HuH-7.5 (cell line): ENCODE data around the gene LTA.

Experiments used
- DNase-seq: peaks from one replicate; pipeline ENCODE4 v3.0.0; 2011; ENCODE audit warnings: low spot score

LTA gene

GRCh38 chr6:31569861-31570536 is 2.1 kb upstream of the LTA start:
- DNase-seq: no peak

- no peak for DNase-seq
These were observed 1.4 kb downstream of the LTA start for GRCh38 chr6:31573239-31574105.

- DNase-seq: no peak
These were observed 2.3 kb downstream of the LTA start for GRCh38 chr6:31574106-31575061.

GRCh38 chr6:31575335-31575901 is 3.3 kb downstream of the LTA start, which contains the start of gene TNF:
TSS of gene TNF (plus strand) at chr6:31575565. CDS start at chr6:31575742, 177 bp downstream.
- no peak for DNase-seq

GRCh38 chr6:31575952-31576685 is 4.0 kb downstream of the LTA start:
- DNase-seq: no peak

GRCh38 chr6:31576897-31577578 is 4.9 kb downstream of the LTA start:
- DNase-seq: no peak

GRCh38 chr6:31577579-31577966 is 5.5 kb downstream of the LTA start:
- DNase-seq: no peak

- no peak for DNase-seq
These were observed 6.4 kb downstream of the LTA start for GRCh38 chr6:31578184-31579118.

- DNase-seq: no peak
These were observed 7.0 kb downstream of the LTA start for GRCh38 chr6:31579119-31579505.

GRCh38 chr6:31579546-31580437 is 7.7 kb downstream of the LTA start:
- no peak for DNase-seq

- no peak for DNase-seq
These were observed 8.3 kb downstream of the LTA start for GRCh38 chr6:31580438-31580740.

- peak; percentile 75 for DNase-seq
These were observed 8.8 kb downstream of the LTA start for GRCh38 chr6:31580807-31581433.

- DNase-seq: no peak
These were observed 9.5 kb downstream of the LTA start for GRCh38 chr6:31581434-31582229.

- no peak for DNase-seq
These were observed 10.1 kb downstream of the LTA start, which contains the start of gene LTB for GRCh38 chr6:31582230-31582643. TSS of gene LTB (minus strand) at chr6:31582424. CDS start at chr6:31582417, 7 bp downstream.

GRCh38 chr6:31585491-31585890 is 13.4 kb downstream of the LTA start:
- no peak for DNase-seq

- no peak for DNase-seq
These were observed 13.9 kb downstream of the LTA start, which contains the start of gene LST1 for GRCh38 chr6:31586008-31586407. TSS of gene LST1 (plus strand) at chr6:31586277. CDS start at chr6:31587300, 1,023 bp downstream.
